NCI-H2196 (cell line): Measurements from ENCODE around the gene HPS3.

ENCODE experiments used
- DNase-seq: peaks from one replicate; lab custom pipeline; 2025; ENCODE audit not compliant: unreplicated experiment; lab: John Stamatoyannopoulos, UW

The HPS3 gene

DNA sequence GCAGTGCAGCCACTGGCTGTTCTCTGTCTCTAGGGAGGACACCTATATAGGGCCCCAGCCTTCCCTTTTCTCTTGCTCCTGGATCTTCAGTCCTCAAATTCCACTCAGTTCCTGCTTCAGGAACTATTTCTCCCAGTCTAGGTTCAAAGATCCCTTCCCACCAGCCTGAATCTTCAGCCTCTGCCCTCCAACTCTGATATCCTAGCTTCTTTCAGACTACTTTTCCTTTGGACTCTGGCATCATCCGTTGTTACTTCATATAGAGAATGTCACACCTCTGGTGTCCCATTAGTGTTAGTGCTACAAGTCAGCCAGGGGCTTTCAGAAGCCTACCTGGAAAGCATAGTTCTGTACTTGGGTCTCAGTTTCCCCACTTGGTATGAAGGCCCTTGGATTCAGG, 10.0 kb upstream of the HPS3 start:
- DNase-seq: no peak

DNA sequence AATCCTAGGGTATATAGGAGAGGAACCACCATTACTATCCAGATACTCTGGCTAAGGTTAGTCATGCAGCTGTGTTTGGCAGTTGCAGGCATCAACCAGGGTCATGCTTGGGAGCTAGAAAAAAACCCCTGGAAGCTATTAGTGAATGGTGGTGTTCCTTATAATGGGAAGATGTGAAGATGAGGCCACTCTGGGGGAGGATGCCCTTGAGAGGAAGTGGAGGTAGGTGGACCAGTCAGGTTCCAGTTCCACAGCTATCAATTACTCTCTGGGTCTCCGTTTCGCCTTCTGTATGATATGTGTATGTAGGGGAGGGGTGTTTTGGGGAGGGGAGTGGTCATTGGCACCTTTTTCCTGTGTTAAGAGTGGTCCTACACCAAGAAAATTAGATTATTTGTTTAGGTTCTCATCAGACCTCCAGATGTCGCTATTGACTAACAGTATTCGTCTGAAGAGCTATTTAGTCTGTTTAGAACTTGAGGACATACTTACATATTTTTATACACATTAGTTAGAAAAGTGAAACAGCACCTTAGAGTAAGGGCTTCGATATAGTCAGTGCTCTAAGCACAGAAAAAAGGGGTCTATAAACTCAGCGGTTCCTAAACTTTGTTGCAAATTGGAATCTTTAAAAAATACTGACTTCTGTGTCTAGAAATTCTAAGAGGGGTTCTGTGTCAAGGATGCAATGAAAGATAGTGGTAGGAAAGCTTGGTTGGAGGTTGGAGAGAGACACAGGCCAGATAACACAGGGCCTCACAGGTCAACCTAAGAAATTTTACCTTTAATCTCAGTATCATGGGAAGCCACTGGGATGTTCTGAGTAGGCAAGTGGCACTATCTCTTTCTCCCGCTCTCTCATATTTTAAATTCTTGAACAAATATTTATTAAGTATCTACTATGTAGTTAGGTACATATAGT, 9.1 kb upstream of the HPS3 start:
- peak; percentile 74 for DNase-seq

DNA sequence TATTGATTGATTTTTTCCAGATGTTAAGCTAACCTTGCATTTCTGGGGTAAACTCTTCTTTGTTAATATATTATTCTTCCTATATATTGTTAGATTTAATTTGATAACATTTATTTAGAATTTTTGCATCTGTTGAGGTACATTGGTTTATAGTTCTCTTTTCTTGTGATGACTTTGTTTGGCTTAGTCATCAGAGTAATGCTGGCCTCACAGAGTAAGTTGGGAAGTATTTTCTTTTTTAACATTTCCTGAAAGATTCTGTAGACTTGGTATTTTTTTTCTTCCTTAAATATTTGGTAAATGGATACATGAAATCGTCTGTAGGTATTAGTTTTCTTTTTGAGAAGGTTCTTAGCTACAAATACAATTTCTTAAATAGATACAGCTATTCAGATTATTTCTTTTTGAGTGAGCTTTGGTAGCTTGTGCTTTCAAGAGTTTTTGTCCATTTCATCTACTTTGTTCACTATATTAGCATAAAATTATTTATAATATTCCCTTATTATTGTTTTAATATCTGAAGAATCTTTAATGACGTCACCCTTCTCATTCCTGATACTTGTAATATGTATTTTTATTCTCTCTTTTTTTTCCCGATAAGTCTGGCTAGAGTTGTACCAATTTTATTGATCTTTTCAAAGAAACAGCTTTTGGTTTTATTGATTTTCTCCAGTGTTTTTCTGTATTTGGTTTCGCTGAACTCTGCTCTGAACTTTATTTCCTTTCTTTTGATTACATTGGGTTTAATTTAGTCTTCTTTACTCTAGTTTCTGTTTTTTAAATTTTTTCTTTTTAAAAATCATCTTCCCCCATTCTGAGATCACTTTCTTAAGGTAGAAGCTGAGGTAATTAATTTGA, 6.5 kb upstream of the HPS3 start:
- DNase-seq: no peak

DNA sequence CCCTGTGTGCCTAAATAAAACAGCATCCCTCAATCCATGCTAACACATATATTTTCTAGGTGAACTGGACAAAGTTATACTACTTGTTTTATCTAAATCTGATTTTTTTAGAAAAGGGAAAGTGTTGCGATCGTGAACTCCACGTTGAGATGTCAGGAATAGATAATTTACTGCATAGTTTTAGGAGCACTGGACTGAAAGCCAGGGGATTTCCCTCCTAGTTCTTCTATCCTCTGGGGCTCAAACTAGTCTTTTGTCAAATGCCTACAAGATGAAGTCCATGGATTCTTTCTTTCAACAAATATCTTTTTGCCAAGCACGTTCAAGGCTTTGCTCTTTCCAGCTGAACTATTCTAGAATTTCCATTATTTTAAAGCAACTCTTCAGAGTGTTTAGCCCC, 617 bp upstream of the HPS3 start:
- DNase-seq: no peak

DNA sequence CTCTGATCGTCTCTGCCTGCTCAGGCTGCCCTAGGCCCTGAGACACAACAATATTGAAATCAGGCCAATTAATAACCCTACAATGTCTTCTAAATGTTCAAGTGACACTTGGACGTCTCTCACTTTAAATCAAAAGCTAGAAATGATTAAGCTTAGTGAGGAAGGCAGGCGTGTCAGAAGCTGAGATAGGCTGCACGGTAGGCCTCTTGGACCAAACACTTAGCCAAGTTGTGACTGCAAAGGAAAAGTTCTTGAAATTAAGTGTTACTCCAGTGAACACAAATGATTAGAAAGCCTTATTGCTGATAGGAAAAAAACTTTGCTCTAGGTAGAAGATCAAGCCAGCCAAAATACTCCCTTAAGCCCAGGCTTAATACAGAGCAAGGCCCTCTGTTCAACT, 2.2 kb downstream of the HPS3 start:
- no peak for DNase-seq

DNA sequence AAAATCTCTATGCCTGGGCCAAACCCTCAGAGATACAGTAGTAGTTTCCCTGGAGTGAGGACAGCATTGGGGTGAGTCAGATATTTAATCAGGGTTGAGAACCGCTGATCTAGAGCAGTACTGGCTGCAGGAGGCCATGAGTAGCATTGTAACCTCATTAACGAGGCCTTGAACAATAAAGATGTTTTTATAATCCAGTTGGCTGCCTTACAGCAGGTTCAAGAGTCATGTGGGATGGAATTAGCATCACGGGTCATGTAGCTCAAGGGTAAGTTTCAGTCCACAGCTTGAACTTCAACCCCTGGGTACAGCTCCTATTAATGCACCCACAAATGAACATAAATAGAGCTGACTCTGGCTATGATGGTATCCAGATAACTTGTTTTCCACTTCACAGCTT, 5.1 kb downstream of the HPS3 start:
- peak; percentile 22 for DNase-seq

DNA sequence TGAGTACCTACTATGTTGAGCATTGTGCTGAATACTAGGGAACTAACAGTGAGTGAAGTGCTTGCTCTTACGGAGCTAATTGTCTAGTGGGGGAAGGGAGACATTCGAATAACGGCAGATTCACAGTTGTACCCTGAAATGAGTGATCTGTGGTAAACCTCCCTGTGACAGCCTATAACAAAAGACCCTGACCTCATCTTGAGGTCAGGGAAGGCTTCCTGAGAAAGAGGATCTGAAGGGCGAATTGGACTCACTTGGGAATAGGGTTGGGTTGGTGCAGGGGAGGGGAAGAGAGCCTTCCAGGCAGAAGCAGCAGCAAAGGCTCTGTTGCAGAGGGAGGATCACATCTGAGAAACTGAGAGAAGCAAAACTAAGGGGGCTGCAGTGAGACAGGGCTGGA, 13.2 kb downstream of the HPS3 start:
- no peak for DNase-seq

DNA sequence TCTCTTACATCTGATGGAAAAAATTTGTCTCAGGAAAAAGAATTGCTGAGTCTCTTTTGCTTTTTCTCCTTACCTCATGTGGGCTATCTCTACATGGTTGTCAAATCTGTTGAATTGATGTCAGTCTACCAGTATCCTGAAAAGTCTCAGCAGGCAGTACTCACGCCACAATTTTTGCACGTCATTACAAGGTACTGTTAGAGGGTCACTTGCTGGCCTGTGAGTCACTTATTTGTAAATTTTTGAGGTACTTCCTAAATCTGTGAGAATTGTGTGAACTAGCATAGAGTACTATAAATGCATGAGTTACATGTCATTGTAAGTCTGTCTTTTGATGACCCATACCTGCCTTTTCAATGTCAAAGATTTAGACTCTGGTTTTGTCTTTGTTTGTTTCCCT, 15.9 kb downstream of the HPS3 start:
- no peak for DNase-seq

DNA sequence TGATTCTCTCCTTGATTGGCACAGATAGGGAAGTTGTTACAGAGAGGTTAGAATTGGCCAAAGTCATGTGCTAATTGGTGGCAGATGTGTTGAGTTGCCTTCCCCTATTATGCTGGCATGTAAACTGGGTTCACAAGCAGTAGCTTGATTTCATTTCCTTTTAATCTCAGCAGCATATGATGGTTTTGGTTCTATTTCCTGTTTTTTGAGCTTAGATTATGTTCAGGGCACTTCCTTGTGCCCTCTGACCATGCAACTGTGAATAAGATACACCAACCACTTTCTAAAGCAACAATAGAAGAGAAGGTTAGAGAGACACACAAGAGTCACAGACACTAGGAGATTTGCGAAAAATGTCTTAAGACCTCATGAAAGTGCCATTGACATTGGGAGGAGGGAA, 16.5 kb downstream of the HPS3 start:
- no peak for DNase-seq

DNA sequence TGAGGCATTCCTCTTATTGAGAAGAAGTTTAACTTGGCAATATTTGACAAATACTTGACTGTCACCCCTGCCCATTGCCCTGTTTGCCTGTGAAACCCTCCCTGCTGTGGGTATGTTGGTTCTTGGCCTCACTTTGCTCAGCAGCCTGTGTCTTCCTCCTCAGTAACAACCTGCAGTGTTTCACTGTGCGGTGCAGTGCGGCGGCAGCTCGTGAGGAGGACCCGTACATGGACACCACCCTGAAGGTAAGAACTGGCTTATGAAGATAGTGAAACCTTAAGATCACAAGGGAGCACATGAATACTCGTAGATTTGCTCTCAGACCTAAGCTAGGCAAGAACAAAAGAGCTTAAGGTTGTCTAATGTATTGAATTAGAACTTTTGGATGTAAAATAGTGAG, 21.0 kb downstream of the HPS3 start:
- no peak for DNase-seq

DNA sequence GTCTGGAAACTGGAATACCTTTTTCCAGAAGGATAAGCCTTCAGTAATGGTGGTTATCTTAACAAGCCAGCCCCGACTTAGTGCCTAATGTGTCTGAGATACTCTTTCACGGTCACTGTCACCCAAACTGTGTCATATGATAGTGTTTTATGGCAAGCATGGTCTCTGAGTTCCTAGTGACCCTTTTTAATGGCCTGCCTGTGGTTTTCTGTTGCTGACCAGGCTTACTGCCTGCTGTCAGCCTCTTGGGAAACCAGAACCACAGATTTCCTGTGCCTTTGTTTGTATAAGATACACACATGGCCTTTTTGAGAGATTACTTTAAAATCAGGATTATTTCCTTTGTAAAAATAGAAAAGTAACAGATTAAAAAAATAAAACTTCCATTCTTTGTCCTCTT, 22.4 kb downstream of the HPS3 start:
- DNase-seq: peak; percentile 9

DNA sequence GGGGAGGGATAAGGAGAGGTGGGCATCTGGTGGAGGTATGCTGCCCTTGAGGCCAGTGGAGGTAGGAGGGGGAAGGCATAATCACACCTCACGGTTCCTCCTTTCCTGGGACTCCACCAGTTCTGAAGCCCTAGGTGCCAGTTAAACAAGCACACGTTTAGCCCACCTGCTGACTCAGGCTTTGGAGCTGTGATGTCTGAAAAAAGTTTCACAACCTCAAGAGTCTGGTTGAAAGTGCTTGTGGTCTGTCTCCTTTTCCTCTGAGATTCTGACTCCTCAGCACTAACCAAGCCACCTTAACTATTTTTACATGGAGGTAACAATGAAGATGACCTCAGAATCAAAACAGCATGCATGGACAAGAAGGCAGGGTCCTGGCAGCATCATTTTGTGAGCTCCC, 23.0 kb downstream of the HPS3 start:
- no peak for DNase-seq

DNA sequence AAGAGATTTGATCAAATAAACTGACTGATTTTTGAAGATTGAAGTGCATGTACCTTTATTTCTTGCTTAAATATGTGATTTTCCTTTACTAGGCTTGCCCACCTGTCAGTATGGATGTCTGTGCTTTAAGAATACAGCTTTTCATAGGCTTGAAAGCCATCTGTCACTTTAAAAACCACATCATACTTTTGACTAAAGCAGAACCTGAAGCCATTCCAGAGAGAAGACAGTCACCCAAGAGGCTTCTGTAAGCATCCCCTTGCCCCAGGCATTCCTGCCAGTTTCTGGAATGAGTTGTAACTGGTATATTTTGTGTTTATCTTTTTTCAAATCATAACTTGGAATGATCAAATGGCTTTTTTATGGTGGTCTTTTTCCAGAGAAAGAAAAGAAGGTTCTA, 24.0 kb downstream of the HPS3 start:
- DNase-seq: no peak

DNA sequence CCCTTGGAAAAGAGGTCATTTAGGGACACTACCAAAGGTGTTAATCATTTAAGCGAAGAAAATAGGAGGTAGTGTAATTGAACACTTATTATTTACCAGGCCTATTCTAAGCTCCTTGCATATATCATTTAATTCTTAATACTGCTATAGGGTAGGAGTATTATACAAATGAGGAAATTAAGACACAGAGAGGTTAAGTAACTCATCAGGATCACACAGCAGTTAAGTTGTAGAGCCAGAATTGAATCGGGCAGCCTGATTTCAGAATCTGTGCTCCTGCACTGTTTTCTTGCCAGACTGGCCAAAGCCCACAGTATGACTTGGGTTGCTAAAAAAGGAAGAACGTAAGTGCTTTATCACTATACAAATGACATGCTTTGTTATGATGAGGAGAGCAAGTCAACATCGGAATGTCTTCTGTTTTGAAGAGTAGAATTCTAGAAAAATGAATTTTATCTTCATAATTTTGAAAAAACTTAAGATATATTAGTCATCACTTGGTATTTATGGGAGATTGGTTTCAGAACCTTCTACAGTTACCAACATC, 31.4 kb downstream of the HPS3 start:
- DNase-seq: no peak

DNA sequence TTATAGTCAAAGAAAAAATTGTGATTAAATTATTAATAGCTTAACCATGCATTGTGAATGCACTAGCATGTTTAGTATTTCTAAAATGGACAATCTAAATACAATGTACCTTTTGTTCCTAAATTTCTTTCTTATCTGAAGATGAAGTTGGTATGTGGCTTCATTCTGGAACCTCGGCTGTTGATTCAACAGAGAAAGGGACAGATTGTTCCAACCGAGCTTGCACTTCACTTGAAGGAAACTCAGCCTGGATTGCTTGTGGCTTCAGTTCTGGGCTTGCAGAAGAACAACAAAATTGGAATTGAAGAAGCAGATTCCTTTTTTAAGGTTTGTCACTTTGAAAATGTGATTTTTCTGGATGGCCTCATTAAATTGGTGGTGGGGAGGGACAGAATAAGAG, 32.6 kb downstream of the HPS3 start:
- no peak for DNase-seq

DNA sequence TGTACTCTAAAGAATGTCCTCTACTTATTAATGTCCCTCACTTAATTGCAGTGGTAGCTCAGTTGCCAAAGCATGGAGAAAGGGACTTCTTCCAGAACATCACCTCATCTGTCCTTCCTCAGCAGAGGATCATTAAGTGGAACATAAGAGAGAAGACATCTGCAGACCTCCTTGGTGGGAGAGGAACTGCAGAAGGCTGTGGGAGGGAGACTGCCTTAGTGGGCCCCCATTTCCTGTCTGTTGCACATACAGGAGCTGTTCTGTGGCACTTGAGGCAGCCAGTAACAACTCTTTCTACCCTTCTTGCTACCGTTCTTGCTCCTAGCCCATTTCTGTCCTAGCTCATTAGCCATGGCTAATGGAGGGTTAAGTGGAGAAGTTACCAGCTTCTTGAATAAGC, 33.6 kb downstream of the HPS3 start:
- no peak for DNase-seq

DNA sequence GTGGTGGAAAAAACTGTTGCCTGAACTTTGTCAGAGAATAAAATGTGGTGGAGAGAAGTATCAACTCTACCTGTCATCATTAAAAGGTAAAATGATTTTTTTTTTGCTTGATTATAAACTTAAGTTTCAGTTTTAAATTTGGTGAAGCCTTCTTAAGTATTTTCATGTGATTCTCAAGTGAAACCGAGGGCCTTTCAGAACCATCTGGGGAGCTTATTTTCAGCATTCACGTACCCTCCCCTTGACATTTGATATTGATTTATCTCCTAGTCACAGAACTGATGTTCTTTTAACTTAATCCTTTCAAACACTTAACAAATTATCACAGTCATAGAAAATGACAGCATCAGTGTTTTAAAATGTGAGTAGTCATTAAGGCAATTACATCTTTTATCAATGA, 38.5 kb downstream of the HPS3 start:
- no peak for DNase-seq

DNA sequence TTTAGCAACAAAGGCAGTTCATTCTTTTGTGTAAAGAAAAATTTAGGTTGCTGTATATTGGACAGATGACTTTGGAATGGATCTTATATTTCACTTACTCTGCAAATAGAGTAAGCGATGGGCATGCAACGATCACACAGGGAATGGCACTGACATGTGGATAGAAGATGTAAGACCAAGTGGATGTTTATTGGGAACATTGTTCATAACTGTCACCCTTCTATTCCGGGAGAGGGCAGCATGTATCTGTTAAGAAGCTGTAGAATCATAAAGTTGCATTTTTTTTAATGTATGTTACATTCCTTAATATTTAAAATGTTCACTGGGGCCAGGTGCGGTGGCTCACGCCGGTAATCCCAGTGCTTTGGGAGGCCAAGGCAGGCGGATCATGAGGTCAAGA, 41.2 kb downstream of the HPS3 start:
- DNase-seq: no peak

DNA sequence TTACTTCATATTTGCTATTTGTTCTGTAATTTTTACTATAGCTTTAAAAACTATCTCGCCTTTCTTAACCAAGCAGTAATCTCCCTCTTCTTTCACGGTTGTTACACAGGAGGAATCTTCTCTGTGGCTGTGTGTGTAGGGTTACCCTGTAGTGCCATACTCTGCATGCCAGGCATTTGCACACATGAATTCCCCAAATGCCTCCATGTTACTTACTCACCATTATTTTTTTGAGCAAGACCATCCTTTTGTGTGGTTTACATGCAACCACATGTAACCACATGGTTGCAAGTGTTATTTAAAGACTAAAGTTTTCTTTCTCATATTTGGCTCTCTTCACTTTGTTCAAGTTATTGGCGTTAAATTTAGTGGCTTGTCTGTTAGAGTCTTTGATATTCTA, 45.5 kb downstream of the HPS3 start:
- no peak for DNase-seq

DNA sequence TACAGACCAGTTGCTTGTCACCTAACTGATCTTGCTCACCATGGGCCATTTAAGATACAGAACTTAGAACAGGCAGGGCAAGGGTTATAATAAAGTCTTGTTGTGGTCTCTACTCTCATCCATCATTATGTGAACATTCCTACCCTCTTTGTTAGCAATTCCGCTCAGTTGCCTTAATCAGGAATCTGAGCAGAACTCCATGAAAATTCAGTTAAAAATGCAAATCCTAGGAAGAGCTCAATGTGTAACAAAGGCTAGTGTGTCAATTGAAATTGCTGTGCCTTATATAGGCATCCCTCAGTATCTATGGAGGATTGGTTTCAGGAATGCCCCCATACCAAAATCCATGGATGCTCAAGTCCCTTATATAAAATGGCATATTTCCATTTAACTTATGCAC, 47.7 kb downstream of the HPS3 start:
- DNase-seq: no peak

DNA sequence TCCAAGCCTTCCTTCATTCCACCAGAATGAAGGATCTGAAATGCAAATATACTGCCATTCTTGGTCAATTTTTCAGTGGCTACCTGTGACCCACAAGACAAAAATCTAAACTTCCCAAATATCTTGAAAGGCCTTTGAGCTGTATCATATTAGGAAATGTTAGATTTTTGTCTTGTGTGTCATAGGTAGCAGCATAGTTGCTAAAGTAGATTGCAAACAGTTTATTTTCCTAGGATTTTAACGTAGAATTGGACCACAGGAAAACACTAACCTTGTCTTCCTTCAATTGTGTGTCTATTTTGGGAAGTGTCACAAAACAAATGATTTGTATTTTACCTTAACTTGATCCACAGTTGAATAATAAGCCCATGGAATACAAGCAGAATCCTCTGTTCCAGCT, 49.8 kb downstream of the HPS3 start:
- no peak for DNase-seq

DNA sequence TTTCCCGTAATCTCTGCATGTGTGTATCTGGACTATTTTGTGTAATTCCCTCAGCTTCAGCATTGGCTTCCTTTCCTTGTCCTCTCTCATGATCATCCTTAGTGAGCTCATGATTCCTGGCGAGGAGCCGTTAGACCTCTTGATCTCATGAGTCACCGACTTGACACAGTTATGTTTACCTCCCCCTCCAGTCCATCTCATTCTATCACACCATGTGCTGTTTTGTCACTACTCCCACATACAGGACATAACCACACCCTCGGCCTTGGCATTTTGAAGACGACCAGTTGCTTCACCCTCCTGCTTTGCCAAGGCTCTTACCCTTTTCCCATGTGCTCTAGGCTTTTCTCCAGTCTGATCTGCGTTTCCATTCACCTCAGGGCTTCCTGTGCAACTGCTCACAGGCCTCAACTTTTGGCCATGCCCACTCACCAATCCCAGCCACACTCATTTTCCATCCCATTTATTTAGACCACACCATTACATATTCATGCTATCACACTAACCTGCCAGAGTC, 50.7 kb downstream of the HPS3 start:
- peak; percentile 73 for DNase-seq
